Islet precursor cell (in vitro differentiated cells): ENCODE measurements around the gene BLTP3A.
"Not testable (repeated sequence)": the region's sequence is repeated elsewhere in the genome, so short reads cannot be mapped to it uniquely, and the experiment has no call there.

ENCODE experiments used
- DNase-seq: peaks from one replicate; pipeline ENCODE4 v3.0.0-alpha.2; 2018

BLTP3A gene

GRCh38 chr6:34793877-34794276, 2.0 kb downstream of the BLTP3A start:
- DNase-seq: no peak

GRCh38 chr6:34795836-34796425, 4.0 kb downstream of the BLTP3A start:
- no peak for DNase-seq

- DNase-seq: no peak
Measured at GRCh38 chr6:34798057-34798456, 6.2 kb downstream of the BLTP3A start.

- no peak for DNase-seq
Measured at GRCh38 chr6:34799547-34799946, 7.7 kb downstream of the BLTP3A start.

GRCh38 chr6:34804543-34804942, 12.7 kb downstream of the BLTP3A start:
- DNase-seq: no peak

- DNase-seq: not testable (repeated sequence)
Measured at GRCh38 chr6:34805074-34805473, 13.2 kb downstream of the BLTP3A start.

GRCh38 chr6:34806738-34807453, 15.0 kb downstream of the BLTP3A start:
- peak; percentile 66 for DNase-seq

- not testable (repeated sequence) for DNase-seq
Measured at GRCh38 chr6:34808473-34808872, 16.6 kb downstream of the BLTP3A start.

GRCh38 chr6:34809419-34809818, 17.5 kb downstream of the BLTP3A start:
- DNase-seq: not testable (repeated sequence)

- DNase-seq: no peak
Measured at GRCh38 chr6:34810017-34810882, 18.4 kb downstream of the BLTP3A start.

GRCh38 chr6:34810936-34811632, 19.2 kb downstream of the BLTP3A start:
- DNase-seq: no peak

- no peak for DNase-seq
Measured at GRCh38 chr6:34813028-34813713, 21.3 kb downstream of the BLTP3A start.

- no peak for DNase-seq
Measured at GRCh38 chr6:34816635-34817301, 24.9 kb downstream of the BLTP3A start.

GRCh38 chr6:34817446-34817845, 25.6 kb downstream of the BLTP3A start:
- no peak for DNase-seq

GRCh38 chr6:34818872-34819570, 27.1 kb downstream of the BLTP3A start:
- not testable (repeated sequence) for DNase-seq

GRCh38 chr6:34819571-34820480, 27.9 kb downstream of the BLTP3A start:
- DNase-seq: no peak

GRCh38 chr6:34829137-34829536, 37.3 kb downstream of the BLTP3A start:
- no peak for DNase-seq

GRCh38 chr6:34832942-34833341, 41.1 kb downstream of the BLTP3A start:
- DNase-seq: no peak

GRCh38 chr6:34834789-34835518, 43.1 kb downstream of the BLTP3A start:
- peak; percentile 88 for DNase-seq
